NOMO-1 (cell line): ENCODE results near the gene IER3.

Experiments used
- DNase-seq, 2 experiments: peaks; one replicate each; lab custom pipeline; 2025; ENCODE audit not compliant: unreplicated experiment in 2 of 2; lab: John Stamatoyannopoulos, UW

The IER3 gene

GRCh38 chr6:30749554-30750378 is 5.4 kb upstream of the IER3 start:
- DNase-seq = no peak

- no peak for DNase-seq
Measured at GRCh38 chr6:30748851-30749540, 4.6 kb upstream of the IER3 start.

- DNase-seq = no peak
Measured at GRCh38 chr6:30747902-30748769, 3.8 kb upstream of the IER3 start.

- no peak for DNase-seq
Measured at GRCh38 chr6:30747300-30747687, 2.9 kb upstream of the IER3 start.

- DNase-seq = no peak
Measured at GRCh38 chr6:30743099-30744053, 971 bp downstream of the IER3 start.

GRCh38 chr6:30742316-30743098 is 1.8 kb downstream of the IER3 start, which contains the start of gene FLOT1:
TSS of gene FLOT1 (minus strand) at chr6:30742687. CDS start at chr6:30742189, 498 bp downstream.
- peak; percentile 94 to 98 for DNase-seq

- DNase-seq = no peak
Measured at GRCh38 chr6:30741789-30742315, 2.5 kb downstream of the IER3 start.

- DNase-seq = no peak
Measured at GRCh38 chr6:30741063-30741779, 3.1 kb downstream of the IER3 start.

- DNase-seq = no peak
Measured at GRCh38 chr6:30740540-30740870, 3.8 kb downstream of the IER3 start.

- no peak for DNase-seq
Measured at GRCh38 chr6:30738532-30738931, 5.8 kb downstream of the IER3 start.

- no peak for DNase-seq
Measured at GRCh38 chr6:30735668-30736314, 8.6 kb downstream of the IER3 start.

GRCh38 chr6:30732237-30732943 is 12.0 kb downstream of the IER3 start:
- DNase-seq = no peak

- DNase-seq = no peak
Measured at GRCh38 chr6:30730601-30731435, 13.5 kb downstream of the IER3 start.

GRCh38 chr6:30727920-30728553 is 16.3 kb downstream of the IER3 start:
- no peak for DNase-seq

- no peak for DNase-seq
Measured at GRCh38 chr6:30726506-30727413, 17.6 kb downstream of the IER3 start.
